ENCODE data around the gene NRN1L.
A peak's percentile ranks its signal among the peaks of the same experiment; 100 is the strongest.

DNA sequence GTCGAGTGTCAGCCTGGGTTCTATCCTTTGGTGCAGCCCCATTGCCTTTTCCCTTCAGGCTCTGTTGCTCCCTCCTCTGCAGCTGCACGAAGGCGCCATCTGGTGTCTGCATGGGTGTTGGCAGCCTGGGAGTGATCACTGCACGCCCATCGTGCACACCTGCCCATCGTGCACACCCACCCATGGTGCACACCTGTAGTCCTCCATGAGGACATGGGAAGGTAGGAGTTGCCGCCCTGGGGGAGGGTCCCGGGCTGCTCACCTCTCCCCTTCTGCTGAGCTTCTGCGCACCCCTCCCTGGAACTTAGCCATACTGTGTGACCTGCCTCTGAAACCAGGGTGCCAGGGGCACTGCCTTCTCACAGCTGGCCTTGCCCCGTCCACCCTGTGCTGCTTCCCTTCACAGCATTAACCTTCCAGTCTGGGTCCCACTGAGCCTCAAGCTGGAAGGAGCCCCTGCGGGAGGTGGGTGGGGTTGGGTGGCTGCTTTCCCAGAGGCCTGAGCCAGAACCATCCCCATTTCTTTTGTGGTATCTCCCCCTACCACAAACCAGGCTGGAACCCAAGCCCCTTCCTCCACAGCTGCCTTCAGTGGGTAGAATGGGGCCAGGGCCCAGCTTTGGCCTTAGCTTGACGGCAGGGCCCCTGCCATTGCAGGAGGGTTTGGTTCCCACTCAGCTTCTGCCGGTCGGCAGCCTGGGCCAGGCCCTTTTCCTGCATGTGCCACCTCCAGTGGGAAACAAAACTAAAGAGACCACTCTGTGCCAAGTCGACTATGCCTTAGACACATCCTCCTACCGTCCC, 44.1 kb downstream of the NRN1L start:
- TF ChIP-seq, protein P1, sequence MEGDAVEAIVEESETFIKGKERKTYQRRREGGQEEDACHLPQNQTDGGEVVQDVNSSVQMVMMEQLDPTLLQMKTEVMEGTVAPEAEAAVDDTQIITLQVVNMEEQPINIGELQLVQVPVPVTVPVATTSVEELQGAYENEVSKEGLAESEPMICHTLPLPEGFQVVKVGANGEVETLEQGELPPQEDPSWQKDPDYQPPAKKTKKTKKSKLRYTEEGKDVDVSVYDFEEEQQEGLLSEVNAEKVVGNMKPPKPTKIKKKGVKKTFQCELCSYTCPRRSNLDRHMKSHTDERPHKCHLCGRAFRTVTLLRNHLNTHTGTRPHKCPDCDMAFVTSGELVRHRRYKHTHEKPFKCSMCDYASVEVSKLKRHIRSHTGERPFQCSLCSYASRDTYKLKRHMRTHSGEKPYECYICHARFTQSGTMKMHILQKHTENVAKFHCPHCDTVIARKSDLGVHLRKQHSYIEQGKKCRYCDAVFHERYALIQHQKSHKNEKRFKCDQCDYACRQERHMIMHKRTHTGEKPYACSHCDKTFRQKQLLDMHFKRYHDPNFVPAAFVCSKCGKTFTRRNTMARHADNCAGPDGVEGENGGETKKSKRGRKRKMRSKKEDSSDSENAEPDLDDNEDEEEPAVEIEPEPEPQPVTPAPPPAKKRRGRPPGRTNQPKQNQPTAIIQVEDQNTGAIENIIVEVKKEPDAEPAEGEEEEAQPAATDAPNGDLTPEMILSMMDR (IDR thresholded peaks at IDR 0.05): peak; percentile 69 to 86 (median 78)
- TF ChIP-seq POLR2A (IDR thresholded peaks at IDR 0.05): no peak
